HG02973 (cell line): ENCODE measurements around the gene UBE3A.
A peak's percentile ranks its signal among the peaks of the same experiment; 100 is the strongest.
"Not testable (repeated sequence)": the region's sequence is repeated elsewhere in the genome, so short reads cannot be mapped to it uniquely, and the experiment has no call there.

Source experiments
- ATAC-seq: cut with Tn5 transposase; IDR thresholded peaks from one replicate; pipeline ENCODE4 v1.9.1; 2021; ENCODE audit warnings: moderate library complexity; ENCODE audit not compliant: unreplicated experiment

Gene UBE3A

GRCh38 chr15:25438601-25439368, at the start of gene UBE3A:
TSS of gene UBE3A (minus strand) at chr15:25439024. CDS start at chr15:25409107, 29,917 bp downstream.
- peak; percentile 83 for ATAC-seq

GRCh38 chr15:25487226-25487884, 48.5 kb upstream of the UBE3A start:
- ATAC-seq, result no peak

GRCh38 chr15:25486051-25486450, 47.2 kb upstream of the UBE3A start:
- no peak for ATAC-seq

GRCh38 chr15:25481208-25481859, 42.5 kb upstream of the UBE3A start:
- no peak for ATAC-seq

- ATAC-seq, result no peak
Measured at GRCh38 chr15:25478313-25478712, 39.5 kb upstream of the UBE3A start.

- ATAC-seq, result no peak
Measured at GRCh38 chr15:25477816-25478215, 39.0 kb upstream of the UBE3A start.

GRCh38 chr15:25474251-25474650, 35.4 kb upstream of the UBE3A start:
- no peak for ATAC-seq

- ATAC-seq, result no peak
Measured at GRCh38 chr15:25470230-25470629, 31.4 kb upstream of the UBE3A start.

GRCh38 chr15:25469377-25469776, 30.6 kb upstream of the UBE3A start:
- no peak for ATAC-seq

- ATAC-seq, result no peak
Measured at GRCh38 chr15:25468611-25469010, 29.8 kb upstream of the UBE3A start.

GRCh38 chr15:25465835-25466234, 27.0 kb upstream of the UBE3A start:
- ATAC-seq, result no peak

- ATAC-seq, result no peak
Measured at GRCh38 chr15:25464784-25465183, 26.0 kb upstream of the UBE3A start.

GRCh38 chr15:25464383-25464782, 25.6 kb upstream of the UBE3A start:
- ATAC-seq, result no peak

- no peak for ATAC-seq
Measured at GRCh38 chr15:25456196-25456595, 17.4 kb upstream of the UBE3A start.

- no peak for ATAC-seq
Measured at GRCh38 chr15:25455226-25455625, 16.4 kb upstream of the UBE3A start.

- ATAC-seq, result no peak
Measured at GRCh38 chr15:25454771-25455170, 15.9 kb upstream of the UBE3A start.

- ATAC-seq, result not testable (repeated sequence)
Measured at GRCh38 chr15:25453246-25453645, 14.4 kb upstream of the UBE3A start.

GRCh38 chr15:25451501-25451900, 12.7 kb upstream of the UBE3A start:
- no peak for ATAC-seq

GRCh38 chr15:25450163-25450562, 11.3 kb upstream of the UBE3A start:
- no peak for ATAC-seq

GRCh38 chr15:25446076-25446475, 7.3 kb upstream of the UBE3A start:
- ATAC-seq, result no peak

GRCh38 chr15:25445412-25445811, 6.6 kb upstream of the UBE3A start:
- no peak for ATAC-seq

GRCh38 chr15:25441111-25441510, 2.3 kb upstream of the UBE3A start:
- no peak for ATAC-seq
